ENCODE data around the gene ZCCHC8.

DNA sequence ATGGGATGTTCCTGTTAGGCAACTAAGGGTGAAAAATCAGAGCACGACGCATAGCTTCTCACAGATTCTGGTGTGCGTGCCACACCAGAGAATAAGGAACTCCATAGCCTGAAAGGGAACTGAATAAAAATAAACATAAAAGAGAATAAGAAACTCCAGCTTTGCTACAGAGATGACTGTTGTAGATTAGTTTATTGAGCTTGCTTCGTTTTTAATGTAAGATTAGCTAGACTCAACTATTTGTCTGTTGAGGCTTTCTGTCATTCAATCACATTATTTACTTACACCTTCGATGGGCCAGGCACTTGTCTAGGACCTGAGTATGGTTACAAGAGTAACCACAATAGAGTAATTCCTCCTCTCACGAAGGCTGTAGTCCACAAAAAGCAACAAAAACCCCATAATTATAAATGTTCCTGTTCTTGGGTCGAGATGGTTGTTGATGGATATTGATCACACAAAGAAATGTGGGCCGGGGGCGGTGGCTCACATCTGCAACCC, 807 bp upstream of the ZCCHC8 start:
- TF ChIP-seq, protein P1, sequence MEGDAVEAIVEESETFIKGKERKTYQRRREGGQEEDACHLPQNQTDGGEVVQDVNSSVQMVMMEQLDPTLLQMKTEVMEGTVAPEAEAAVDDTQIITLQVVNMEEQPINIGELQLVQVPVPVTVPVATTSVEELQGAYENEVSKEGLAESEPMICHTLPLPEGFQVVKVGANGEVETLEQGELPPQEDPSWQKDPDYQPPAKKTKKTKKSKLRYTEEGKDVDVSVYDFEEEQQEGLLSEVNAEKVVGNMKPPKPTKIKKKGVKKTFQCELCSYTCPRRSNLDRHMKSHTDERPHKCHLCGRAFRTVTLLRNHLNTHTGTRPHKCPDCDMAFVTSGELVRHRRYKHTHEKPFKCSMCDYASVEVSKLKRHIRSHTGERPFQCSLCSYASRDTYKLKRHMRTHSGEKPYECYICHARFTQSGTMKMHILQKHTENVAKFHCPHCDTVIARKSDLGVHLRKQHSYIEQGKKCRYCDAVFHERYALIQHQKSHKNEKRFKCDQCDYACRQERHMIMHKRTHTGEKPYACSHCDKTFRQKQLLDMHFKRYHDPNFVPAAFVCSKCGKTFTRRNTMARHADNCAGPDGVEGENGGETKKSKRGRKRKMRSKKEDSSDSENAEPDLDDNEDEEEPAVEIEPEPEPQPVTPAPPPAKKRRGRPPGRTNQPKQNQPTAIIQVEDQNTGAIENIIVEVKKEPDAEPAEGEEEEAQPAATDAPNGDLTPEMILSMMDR (IDR thresholded peaks at IDR 0.05; ENCODE audit: poor library complexity, severe bottlenecking) = no peak
- TF ChIP-seq, protein P2, sequence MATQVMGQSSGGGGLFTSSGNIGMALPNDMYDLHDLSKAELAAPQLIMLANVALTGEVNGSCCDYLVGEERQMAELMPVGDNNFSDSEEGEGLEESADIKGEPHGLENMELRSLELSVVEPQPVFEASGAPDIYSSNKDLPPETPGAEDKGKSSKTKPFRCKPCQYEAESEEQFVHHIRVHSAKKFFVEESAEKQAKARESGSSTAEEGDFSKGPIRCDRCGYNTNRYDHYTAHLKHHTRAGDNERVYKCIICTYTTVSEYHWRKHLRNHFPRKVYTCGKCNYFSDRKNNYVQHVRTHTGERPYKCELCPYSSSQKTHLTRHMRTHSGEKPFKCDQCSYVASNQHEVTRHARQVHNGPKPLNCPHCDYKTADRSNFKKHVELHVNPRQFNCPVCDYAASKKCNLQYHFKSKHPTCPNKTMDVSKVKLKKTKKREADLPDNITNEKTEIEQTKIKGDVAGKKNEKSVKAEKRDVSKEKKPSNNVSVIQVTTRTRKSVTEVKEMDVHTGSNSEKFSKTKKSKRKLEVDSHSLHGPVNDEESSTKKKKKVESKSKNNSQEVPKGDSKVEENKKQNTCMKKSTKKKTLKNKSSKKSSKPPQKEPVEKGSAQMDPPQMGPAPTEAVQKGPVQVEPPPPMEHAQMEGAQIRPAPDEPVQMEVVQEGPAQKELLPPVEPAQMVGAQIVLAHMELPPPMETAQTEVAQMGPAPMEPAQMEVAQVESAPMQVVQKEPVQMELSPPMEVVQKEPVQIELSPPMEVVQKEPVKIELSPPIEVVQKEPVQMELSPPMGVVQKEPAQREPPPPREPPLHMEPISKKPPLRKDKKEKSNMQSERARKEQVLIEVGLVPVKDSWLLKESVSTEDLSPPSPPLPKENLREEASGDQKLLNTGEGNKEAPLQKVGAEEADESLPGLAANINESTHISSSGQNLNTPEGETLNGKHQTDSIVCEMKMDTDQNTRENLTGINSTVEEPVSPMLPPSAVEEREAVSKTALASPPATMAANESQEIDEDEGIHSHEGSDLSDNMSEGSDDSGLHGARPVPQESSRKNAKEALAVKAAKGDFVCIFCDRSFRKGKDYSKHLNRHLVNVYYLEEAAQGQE (IDR thresholded peaks at IDR 0.05; ENCODE audit: borderline replicate concordance) = no peak
